HG03097 (cell line): ENCODE data around the gene ZNF778.

Source experiments
- ATAC-seq: cut with Tn5 transposase; IDR thresholded peaks from one replicate; pipeline ENCODE4 v1.9.1; 2021; ENCODE audit not compliant: unreplicated experiment, low FRiP score

The ZNF778 gene

GRCh38 chr16:89193576-89194293, 23.8 kb upstream of the ZNF778 start:
- no peak for ATAC-seq

GRCh38 chr16:89194340-89195311, 22.9 kb upstream of the ZNF778 start:
- ATAC-seq = no peak

GRCh38 chr16:89195521-89196171, 21.9 kb upstream of the ZNF778 start:
- no peak for ATAC-seq

- ATAC-seq = no peak
These were observed 20.4 kb upstream of the ZNF778 start for GRCh38 chr16:89197033-89197632.

GRCh38 chr16:89197633-89198416, 19.7 kb upstream of the ZNF778 start:
- ATAC-seq = no peak

GRCh38 chr16:89198417-89199240, 18.9 kb upstream of the ZNF778 start:
- no peak for ATAC-seq

- no peak for ATAC-seq
These were observed 18.0 kb upstream of the ZNF778 start for GRCh38 chr16:89199241-89200123.

GRCh38 chr16:89200124-89200849, 17.2 kb upstream of the ZNF778 start, which contains the start of gene SLC22A31:
Gene SLC22A31, minus strand, starts transcription at chr16:89200537. Its CDS starts 36 bp downstream, at chr16:89200501.
- no peak for ATAC-seq

GRCh38 chr16:89200850-89201411, 16.6 kb upstream of the ZNF778 start:
- ATAC-seq = no peak

- ATAC-seq = no peak
These were observed 15.8 kb upstream of the ZNF778 start for GRCh38 chr16:89201439-89202377.

- ATAC-seq = no peak
These were observed 14.9 kb upstream of the ZNF778 start for GRCh38 chr16:89202422-89203215.

GRCh38 chr16:89207993-89208392, 9.5 kb upstream of the ZNF778 start:
- no peak for ATAC-seq

GRCh38 chr16:89209522-89210044, 7.9 kb upstream of the ZNF778 start:
- no peak for ATAC-seq

- no peak for ATAC-seq
These were observed 7.2 kb upstream of the ZNF778 start for GRCh38 chr16:89210165-89210903.
